Activated CD4-positive, alpha-beta T cell treated with anti-CD3 and anti-CD28 coated beads, Interleukin-2, amount 50 U/mL, for 1 hour (primary cell): ENCODE results near the gene PTMA.
"Not testable (repeated sequence)": the region's sequence is repeated elsewhere in the genome, so short reads cannot be mapped to it uniquely, and the experiment has no call there.

Experiments used
- DNase-seq: peaks from one replicate; pipeline ENCODE4 v3.0.0-alpha.2; 2020

PTMA gene

DNA sequence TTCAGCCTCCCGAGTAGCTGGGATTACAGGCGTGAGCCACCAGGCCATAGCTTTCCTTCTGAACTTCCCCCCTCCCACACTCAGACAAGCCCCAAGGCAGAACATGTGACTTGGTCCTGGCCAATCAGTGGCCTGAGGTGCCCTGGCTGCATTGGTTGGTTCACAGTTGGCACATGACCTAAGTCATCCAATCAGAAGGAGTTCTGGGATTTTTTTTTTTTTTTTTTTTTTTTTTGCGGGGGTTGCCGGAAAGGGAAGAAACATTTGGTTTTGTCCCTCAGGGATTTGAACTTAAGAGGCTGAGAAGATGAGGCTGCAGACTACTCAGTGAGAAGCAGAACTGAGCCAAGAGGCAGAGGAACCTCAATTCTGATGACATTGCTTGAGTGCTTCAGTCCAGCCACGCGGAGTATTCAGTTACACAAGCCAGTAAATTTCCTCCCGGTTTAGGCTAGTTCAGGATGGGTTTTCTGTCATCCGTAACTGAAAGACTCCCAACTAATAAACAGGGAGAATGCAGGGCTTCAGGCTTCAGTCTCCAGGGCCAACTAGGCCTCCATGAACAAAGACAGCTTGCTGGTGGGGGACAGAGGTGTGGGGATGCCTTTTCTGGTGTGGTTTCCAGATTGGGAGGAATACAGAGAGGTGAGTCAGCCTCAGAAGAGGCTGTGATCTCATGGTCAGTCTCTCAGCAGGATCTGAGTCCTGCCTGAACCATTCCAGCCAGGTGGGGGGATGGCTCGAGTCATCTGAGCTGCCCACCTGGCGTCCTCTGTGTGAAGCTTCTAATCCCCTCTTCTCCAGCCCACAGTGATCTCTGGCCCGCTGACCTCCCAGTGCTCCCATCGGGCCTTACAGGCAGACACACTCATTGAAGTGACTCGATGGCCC, 9.2 kb downstream of the PTMA start:
- no peak for DNase-seq

GRCh38 chr2:231718799-231719198, 10.5 kb downstream of the PTMA start:
- DNase-seq, result no peak

DNA sequence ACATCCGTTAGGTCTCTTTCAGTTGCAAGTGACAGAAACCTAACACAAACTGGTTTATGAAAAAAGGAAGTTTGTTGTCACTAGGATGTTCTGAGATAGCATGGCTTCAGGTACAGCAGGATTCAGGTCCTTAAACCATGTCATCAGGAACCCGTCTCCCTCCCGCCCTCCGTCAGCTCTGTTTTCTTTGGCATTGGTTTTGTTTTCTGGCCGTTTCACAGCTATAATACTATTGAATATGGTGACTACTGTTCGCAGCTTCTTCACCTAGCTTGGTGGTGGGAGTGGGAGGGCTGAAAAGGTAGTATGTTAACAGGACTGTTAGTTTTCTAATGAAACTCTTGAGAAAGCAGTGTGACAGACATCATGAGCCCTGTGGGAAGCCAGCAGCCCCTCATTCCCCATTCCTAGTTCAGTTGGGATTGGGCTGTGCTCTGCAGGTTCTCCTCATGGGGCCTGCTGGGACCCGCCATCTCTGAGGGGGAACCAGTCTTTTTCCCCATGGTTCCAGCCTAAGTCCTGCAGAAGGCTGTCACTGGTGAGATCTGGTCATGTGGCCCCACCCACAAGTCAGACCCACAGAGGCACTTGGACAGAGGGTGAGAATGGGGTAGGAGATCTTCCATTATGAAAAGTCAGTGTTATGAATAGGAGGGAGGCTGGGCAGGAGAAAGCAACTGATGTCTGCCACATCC, 12.1 kb downstream of the PTMA start:
- DNase-seq, result no peak

DNA sequence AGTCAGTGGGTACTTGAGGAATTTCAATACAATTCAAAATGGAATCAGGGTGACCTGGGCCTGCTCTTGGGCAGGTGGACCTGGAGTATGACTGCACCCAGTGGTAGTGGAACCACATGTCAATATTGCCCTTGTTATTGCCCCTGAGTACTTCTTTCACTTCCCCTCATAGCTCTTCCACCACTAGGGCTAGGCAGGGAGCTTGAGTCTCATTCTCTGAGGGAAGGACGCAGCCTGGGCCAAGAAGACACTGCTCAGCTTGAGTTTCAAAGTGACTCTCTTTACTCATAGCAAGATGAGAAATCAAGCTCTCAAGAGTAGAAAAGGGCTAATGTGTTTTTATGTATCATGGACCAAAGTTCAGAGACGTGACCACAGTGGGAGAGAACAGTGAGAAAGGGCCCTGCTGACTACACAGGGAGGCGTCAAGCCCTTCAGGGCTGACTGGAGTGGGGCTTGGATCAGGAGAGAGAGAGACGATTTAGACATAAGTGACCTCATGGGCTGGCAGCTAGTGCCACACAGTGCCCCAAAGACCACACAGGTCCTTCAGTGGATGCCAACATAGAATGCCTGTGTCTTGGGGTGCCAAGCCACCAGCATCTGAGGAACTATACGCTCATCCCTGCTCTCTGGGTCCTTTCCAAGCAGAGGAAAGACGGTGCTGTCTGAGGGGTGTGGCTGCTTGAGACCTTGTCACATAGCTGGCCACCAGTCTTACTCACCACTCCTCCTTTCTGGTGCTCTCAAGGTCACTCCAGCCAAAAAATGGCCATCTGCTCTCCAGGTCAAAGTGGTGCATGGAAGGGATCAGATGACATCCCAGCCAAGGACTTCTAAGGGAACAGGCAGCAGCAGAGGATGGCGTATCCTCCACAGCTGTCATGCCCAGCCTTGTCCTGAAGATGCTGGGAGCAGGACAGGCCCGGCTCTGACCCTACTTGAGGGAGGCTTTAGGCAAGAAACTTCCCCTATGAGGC, 13.0 kb downstream of the PTMA start:
- no peak for DNase-seq

DNA sequence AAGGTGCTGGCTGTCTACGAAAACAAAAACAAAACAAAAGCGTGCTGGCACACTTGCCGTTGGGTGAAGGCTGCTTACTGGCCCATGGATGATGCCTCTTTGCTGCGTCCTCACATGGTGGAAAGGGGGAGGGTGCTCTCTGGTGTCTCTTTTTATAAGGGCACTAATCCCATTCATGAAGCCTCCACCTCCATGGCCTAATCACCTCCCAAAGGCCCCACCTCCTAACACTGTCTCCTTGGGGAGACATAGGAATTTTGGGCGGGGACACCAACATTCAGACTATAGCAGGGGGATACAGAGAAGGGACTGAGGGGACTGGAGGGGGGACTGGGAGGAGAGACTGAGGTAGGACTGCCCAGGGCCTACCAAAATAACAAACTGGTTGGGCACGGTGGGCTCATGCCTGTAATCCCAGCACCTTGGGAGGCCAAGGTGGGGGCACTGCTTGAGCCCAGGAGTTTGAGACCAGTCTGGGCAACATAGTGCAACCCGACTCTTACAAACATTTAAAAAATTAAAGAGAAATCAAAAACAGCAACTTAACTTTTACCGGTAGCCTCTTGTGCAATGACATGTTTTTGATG, 14.5 kb downstream of the PTMA start:
- DNase-seq, result no peak

GRCh38 chr2:231725476-231725875, 17.2 kb downstream of the PTMA start:
- DNase-seq, result no peak

DNA sequence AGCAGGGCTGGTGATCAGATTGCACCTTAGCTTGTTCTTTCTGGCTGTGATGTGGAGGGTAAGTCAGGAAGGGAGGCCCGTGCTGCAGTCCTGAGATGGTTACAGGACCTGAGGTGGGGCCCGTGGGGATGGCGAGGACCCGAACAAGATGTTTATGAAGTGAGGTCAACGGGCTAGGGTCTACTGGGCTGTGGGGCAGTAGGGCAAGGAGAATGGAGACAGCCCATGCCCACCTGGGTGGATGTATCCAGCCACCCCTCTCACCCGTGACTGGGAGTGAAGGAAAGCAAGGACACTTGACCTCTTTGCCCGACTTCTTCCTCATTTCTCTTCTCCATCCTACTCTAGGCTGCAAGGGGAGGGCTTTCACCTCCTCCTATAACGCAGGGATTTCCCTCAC, 18.0 kb downstream of the PTMA start:
- DNase-seq, result no peak

GRCh38 chr2:231727621-231728020, 19.3 kb downstream of the PTMA start:
- DNase-seq, result no peak

GRCh38 chr2:231732604-231733003, 24.3 kb downstream of the PTMA start:
- DNase-seq, result no peak

GRCh38 chr2:231737761-231738160, 29.4 kb downstream of the PTMA start:
- no peak for DNase-seq

DNA sequence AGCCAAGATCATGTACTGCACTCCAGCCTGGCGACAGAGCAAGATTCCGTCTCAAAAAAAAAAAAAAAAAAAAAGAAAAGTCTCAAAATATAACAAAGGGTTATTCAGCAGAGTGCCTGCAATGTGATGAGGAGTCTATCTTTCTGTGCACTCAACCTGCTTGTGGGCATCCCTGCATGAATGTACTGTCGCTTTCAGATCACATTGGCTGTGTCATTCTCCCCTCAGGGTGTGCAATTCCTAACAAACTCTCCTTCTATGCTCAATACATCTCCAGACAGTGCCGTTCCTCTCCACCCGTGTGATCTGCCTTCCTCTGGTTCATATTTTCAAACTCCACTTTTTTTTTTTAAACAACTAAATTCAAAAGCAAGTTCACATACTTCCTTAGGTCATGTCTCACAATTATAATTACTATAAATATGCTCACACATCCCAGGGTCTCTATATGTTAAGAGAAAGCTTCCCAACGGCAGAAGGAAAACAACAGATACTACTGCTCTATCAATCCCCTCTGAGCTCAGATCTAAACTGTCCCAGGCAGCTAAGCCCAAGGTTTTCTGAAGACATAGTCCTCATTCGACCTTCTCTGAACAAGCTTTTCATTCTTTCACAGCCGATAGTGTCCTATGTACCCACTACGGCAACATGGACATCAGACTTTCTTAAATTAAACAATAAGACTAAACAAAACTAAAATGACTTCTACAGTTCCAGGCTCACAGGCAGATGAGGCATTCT, 35.2 kb downstream of the PTMA start:
- DNase-seq, result no peak

DNA sequence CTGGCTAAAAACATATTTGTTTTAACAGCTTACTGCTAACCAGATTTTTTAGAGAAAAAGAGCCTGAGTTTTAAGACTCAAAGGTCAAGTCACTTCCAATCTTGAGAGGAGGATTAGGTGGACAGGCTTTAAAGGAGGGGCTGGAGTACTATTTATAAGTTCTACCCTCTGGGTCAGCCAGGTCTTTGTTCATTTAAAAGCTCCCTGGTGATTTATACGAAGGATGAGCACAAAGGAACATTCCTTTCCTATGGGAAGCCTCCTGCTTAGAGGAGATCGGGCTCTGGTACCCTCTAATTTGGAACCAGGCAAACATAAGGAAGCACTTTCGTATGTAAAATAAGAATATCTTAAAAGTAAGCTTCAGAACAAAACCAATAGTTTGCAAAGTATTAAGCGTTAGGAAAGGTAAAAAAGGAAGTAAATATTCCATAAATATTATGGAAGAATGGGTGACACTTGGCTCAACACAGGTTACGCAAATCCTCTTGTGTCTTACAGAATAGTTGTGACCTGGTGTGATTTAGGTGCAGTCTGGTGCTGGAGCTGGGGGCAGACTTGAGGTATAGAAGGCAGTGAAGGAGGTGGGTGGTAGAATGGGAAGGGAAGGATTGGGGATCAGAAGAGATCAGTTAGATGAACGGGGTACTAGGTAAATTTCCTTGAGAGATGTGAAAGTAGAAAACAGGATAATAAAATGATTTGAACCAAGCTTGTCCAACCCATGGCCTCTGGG, 37.1 kb downstream of the PTMA start:
- DNase-seq, result no peak

- DNase-seq, result not testable (repeated sequence)
These were observed 40.0 kb downstream of the PTMA start for GRCh38 chr2:231748153-231748896.

DNA sequence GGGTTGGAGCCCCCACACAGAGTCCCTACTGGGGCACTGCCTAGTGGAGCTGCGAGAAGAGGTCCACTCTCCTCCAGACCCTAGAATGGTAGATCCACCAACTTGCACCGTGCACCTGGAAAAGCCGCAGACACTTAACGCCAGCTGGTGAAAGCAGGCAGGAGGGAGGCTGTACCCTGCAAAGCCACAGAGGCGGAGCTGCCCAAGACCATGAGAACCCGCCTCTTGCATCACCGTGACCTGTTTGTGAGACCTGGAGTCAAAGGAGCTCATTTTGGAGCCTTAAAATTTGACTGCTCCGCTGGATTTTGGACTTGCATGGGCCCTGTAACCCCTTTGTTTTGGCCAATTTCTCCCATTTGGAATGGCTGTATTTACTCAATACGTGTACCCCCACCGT, 40.7 kb downstream of the PTMA start:
- DNase-seq, result not testable (repeated sequence)

GRCh38 chr2:231751042-231751815, 42.9 kb downstream of the PTMA start:
- no peak for DNase-seq

- no peak for DNase-seq
These were observed 43.7 kb downstream of the PTMA start for GRCh38 chr2:231752061-231752460.

GRCh38 chr2:231761735-231762134, 53.4 kb downstream of the PTMA start:
- no peak for DNase-seq
